GM12864 (cell line): ENCODE measurements around the gene S100A16.

Experiments
- DNase-seq: peaks from one replicate; pipeline ENCODE4 v3.0.0-alpha.2; 2011; ENCODE audit warnings: low read depth
- H3K4me3 ChIP-seq: 2 replicates; pipeline ENCODE4 v1.5.1; 2011; ENCODE audit warnings: mild to moderate bottlenecking, low read depth, low read length, control low read depth
- TF ChIP-seq, protein P1 (sequence below): IDR thresholded peaks from 2 replicates; pipeline ENCODE4 v1.5.1; 2011; ENCODE audit warnings: low read depth, mild to moderate bottlenecking, moderate library complexity, low read length, control low read depth, inconsistent platforms; ENCODE audit errors: missing control alignments

The S100A16 gene

DNA sequence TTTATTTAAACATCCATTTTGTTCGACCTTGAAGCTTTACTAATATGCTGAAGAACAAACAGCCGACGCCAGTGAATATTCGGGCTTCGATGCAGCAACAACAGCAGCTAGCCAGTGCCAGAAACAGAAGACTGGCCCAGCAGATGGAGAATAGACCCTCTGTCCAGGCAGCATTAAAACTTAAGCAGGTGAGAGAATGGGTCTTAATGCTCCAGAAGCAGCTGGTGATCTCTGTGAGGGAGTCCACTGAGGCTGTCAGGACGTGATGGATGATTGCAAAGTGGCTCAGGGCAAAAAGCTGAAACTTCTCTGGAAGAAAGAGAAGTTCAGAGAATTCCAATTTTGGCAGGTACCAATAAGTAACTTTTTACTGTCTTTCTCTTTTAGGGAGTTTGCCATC is 25.3 kb upstream of the S100A16 start:
- DNase-seq: no peak
- TF ChIP-seq, protein P1, sequence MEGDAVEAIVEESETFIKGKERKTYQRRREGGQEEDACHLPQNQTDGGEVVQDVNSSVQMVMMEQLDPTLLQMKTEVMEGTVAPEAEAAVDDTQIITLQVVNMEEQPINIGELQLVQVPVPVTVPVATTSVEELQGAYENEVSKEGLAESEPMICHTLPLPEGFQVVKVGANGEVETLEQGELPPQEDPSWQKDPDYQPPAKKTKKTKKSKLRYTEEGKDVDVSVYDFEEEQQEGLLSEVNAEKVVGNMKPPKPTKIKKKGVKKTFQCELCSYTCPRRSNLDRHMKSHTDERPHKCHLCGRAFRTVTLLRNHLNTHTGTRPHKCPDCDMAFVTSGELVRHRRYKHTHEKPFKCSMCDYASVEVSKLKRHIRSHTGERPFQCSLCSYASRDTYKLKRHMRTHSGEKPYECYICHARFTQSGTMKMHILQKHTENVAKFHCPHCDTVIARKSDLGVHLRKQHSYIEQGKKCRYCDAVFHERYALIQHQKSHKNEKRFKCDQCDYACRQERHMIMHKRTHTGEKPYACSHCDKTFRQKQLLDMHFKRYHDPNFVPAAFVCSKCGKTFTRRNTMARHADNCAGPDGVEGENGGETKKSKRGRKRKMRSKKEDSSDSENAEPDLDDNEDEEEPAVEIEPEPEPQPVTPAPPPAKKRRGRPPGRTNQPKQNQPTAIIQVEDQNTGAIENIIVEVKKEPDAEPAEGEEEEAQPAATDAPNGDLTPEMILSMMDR: no peak
- H3K4me3 ChIP-seq: no peak overlapping the region

DNA sequence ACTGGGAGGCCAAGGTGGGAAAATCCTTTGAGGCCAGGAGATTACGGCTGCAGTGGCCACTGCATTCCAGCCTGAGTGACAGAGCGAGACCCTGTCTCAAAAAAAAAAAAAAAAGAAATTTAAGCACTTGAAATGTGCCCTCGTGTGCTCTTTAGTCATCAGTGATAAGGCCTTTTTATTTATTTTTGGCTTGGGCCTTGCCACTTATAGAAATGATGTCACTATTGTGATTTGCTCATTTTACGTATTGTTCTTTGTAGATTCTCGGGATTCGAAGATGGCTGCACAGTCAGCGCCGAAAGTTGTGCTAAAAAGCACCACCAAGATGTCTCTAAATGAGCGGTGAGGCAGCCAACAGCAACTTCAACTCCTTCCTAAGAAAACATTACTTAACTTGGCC is 23.4 kb upstream of the S100A16 start:
- DNase-seq: no peak
- no peak overlapping the region for H3K4me3 ChIP-seq
- TF ChIP-seq, protein P1: no peak

- TF ChIP-seq, protein P1: no peak
- H3K4me3 ChIP-seq: peak overlapping the region; percentile 62; the same call in 1 of the 2 replicates
- DNase-seq: no peak
Observed at GRCh38 chr1:153635872-153636271, 22.9 kb upstream of the S100A16 start.

- peak; percentile 96 for DNase-seq
- peak within 1 kb of the TSS; percentile 62 for H3K4me3 ChIP-seq
- TF ChIP-seq, protein P1: no peak
Observed at GRCh38 chr1:153633754-153634665, 21.1 kb upstream of the S100A16 start, which contains the start of gene CHTOP. TSS of gene CHTOP (plus strand) at chr1:153634066. CDS start at chr1:153636589, 2,523 bp downstream.

DNA sequence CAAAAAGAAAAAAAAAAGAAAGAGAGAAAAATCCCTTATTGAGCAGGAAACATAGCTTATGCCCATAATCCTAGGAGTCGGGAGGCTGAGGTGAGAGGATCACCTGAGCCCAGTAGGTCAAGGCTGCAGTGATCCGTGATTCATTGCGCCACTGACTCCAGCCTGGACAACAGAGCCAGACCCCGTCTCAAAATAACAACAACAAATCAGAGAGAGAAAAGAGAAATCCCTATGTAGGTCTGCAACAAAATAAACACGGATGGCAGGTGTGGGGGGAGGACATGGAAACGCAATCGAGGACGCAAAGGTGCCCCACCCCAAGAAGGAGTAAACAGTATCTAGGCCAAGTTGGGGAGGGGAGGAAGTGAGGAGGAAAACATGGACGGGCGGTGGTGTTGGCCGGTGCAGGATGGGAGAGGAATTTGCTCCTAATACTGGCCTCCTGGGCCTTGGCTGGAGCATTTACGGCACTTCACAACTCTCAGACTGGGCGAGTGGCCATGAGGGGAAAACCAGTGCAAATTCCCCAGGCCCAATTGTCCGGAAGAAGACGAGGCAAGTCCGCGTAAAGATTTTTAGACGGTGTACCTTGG is 20.3 kb upstream of the S100A16 start:
- TF ChIP-seq, protein P1: no peak
- DNase-seq: no peak
- H3K4me3 ChIP-seq: peak overlapping the region; percentile 62; the same call in 1 of the 2 replicates

GRCh38 chr1:153631047-153632022 is 18.4 kb upstream of the S100A16 start:
- no peak for DNase-seq
- H3K4me3 ChIP-seq: no peak overlapping the region
- TF ChIP-seq, protein P1: no peak
